SK-N-MC (cell line): Measurements from ENCODE around the gene GRAMD1C.
"Not testable (repeated sequence)": the region's sequence is repeated elsewhere in the genome, so short reads cannot be mapped to it uniquely, and the experiment has no call there.

Source experiments
- DNase-seq: peaks from one replicate; pipeline ENCODE4 v3.0.0-alpha.2; 2011; ENCODE audit warnings: low read depth, low spot score
- H3K27ac ChIP-seq: fragments of 200-600 bp; sonication (generic); 2 replicates; pipeline ENCODE4 v1.5.1; 2016; ENCODE audit warnings: mixed run types
- H3K36me3 ChIP-seq: fragments of 200-600 bp; sonication (generic); 2 replicates; pipeline ENCODE4 v1.6.1; 2017; ENCODE audit warnings: antibody characterized with exemption, low read length, mixed read lengths; ENCODE audit not compliant: insufficient read depth
- H3K4me3 ChIP-seq: fragments of 200-600 bp; sonication (generic); 2 replicates; pipeline ENCODE4 v1.5.1; 2016
- H3K9ac ChIP-seq: fragments of 200-600 bp; sonication (generic); 2 replicates; pipeline ENCODE4 v1.8.0; 2017; ENCODE audit warnings: mixed run types, mixed read lengths; ENCODE audit not compliant: insufficient read length
- H3K9me3 ChIP-seq: fragments of 200-600 bp; sonication (generic); 2 replicates; pipeline ENCODE4 v1.6.1; 2017; ENCODE audit warnings: low read depth, mild to moderate bottlenecking, antibody characterized with exemption, low read length, moderate library complexity, mixed read lengths
- EZH2 ChIP-seq: fragments of 200-600 bp; sonication (generic); IDR thresholded peaks from one replicate; pipeline ENCODE4 v1.6.1; 2017; ENCODE audit warnings: antibody characterized with exemption
- FOXP2 ChIP-seq: optimal IDR thresholded peaks from 2 replicates; pipeline ENCODE3; 2011; ENCODE audit warnings: mild to moderate bottlenecking, moderate library complexity; ENCODE audit not compliant: insufficient read depth; ENCODE audit errors: extremely low read length, control extremely low read depth
- POLR2AphosphoS5 ChIP-seq: IDR thresholded peaks from 2 replicates; pipeline ENCODE4 v1.6.1; 2012; ENCODE audit warnings: mild to moderate bottlenecking, low read depth, low read length, borderline replicate concordance

The GRAMD1C gene

DNA sequence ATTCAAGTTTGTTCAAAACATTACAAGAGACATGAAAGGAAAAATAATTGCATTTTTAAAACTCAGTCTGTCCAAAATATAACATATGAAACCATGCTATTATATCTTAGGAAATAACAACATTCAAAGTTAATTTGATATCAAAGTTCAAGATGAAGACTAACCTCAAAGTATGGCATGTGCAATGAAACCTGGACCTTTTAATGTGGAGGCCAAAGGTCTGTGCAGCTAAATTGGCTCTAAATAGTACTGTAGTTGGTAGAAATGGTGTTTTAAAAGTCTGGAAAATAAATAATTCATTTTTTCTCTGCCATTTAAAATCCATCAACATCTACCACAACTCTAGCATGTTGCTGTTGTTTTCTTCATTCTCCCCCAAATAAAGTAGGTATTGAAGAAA is 8.7 kb downstream of the GRAMD1C start:
- Histone ChIP-seq H3K9ac (no peak overlapping the region), H3K4me3 (no peak overlapping the region), H3K9me3 (no peaks in the 10 kb centered on the region), H3K36me3 (no peaks in the 10 kb centered on the region), H3K27ac (no peak overlapping the region)
- TF ChIP-seq FOXP2 = no peak
- no peak for TF ChIP-seq POLR2AphosphoS5
- no peak for TF ChIP-seq EZH2
- no peak for DNase-seq

DNA sequence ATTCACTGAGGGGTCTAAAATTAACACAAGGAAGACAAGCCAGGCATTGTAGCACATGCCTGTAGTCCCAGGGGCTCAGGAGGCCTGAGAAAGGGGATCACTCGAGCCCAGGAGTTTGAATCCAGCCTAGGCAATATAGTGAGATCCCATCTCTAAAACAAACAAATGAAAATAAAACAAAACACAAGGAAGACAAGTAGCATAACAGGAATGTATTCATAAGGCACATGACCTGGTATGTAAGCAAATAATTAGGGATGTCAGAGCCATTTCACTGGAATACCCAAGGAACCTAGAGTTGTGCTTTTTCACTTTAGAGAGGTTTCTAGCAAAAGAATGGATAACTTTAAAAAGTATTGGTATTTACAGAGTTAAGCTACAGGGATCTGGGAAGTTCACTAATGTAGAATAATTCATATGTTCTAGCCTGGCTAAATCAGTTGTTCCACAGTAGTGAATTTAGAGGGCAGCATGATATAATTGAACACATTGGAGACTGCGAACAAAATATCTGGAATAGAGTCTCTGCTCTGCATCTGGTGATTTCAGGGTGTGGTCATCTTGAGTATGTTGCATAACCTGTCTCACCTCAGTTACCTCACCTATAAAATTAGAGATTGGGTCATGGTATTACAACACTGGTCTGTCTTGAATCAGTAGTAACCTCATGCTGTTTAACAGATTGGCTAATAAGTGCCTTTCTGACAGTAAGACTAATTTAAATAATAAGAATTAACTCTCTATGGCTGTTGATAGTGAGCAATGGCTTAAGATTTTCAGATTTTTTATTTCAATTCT is 9.3 kb downstream of the GRAMD1C start:
- TF ChIP-seq EZH2 (no peak), POLR2AphosphoS5 (no peak), FOXP2 (no peak)
- Histone ChIP-seq H3K9me3 (no peaks in the 10 kb centered on the region), H3K27ac (no peak overlapping the region), H3K9ac (no peak overlapping the region), H3K36me3 (no peaks in the 10 kb centered on the region), H3K4me3 (no peak overlapping the region)
- DNase-seq = no peak

DNA sequence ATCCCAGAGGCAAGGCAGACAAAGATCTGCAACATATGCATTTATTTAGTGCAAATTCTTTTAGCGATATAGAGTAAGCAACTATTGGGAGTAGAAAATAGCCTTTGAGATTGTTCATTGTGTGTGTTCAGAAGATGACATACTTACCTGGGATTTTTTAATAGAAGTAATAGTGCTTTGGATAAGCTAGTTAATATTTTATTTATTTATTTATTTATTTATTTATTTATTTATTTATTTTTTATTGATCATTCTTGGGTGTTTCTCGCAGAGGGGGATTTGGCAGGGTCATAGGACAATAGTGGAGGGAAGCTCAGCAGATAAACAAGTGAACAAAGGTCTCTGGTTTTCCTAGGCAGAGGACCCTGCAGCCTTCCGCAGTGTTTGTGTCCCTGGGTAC is 10.5 kb downstream of the GRAMD1C start:
- not testable (repeated sequence) for H3K36me3 ChIP-seq, H3K4me3 ChIP-seq, H3K27ac ChIP-seq, H3K9ac ChIP-seq, DNase-seq, H3K9me3 ChIP-seq

DNA sequence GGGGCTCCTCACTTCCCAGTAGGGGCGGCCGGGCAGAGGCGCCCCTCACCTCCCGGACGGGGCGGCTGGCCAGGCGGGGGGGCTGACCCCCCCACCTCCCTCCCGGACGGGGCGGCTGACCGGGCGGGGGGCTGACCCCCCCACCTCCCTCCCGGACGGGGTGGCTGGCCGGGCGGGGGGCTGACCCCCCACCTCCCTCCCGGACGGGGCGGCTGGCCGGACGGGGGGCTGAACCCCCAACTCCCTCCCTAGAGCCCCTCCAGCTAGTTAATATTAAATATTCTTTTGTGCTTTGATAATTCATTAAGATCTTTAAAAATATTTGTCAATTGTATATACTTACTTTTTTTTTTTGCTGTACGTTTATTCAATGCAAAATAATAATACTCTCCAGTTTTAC is 11.3 kb downstream of the GRAMD1C start:
- H3K9ac ChIP-seq, H3K36me3 ChIP-seq, H3K27ac ChIP-seq, DNase-seq, H3K9me3 ChIP-seq, H3K4me3 ChIP-seq: not testable (repeated sequence)

DNA sequence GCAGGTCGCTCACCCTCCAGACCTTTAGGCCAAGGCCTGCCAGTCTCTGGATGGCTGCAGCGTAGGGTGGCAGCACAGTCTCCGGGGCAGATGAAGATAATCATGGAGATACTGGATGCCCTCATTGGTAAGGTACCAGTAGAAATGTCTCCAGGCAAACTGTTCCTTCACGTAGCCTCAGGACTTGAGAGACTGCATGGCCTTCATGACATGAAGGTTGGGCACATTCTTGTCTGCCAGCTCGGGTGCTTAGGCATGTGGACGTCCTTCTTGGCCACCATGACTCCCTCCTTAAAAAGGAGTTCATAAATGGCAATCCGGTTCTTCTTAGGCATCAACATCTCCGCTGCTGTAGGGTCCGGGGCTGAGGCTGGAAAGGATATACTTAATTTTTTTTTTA is 11.8 kb downstream of the GRAMD1C start:
- H3K36me3 ChIP-seq, H3K9ac ChIP-seq, H3K27ac ChIP-seq, DNase-seq, H3K4me3 ChIP-seq, H3K9me3 ChIP-seq: not testable (repeated sequence)

DNA sequence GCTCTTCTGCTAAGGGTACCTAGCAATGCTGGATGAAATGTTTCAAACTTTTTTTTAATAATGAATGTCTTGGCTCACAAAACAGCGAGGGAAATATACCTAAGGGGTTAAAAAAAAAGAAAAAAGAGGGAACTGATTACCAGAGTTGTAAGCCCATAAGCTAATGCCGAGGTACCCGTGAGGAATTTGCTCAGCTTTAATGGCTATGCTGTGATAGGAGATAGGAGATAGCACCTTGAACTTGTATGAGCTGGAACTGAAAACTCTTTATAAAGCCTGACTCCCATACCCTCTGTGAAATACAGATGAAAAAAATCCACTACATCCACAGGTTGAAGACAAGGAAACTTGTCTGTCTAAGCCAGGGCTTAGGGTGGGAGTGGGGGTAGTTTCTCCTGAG is 13.9 kb downstream of the GRAMD1C start:
- Histone ChIP-seq H3K27ac (no peak overlapping the region), H3K9ac (no peak overlapping the region), H3K9me3 (no peaks in the 10 kb centered on the region), H3K36me3 (no peaks in the 10 kb centered on the region), H3K4me3 (no peak overlapping the region)
- TF ChIP-seq FOXP2 (no peak), POLR2AphosphoS5 (no peak), EZH2 (no peak)
- DNase-seq = no peak

DNA sequence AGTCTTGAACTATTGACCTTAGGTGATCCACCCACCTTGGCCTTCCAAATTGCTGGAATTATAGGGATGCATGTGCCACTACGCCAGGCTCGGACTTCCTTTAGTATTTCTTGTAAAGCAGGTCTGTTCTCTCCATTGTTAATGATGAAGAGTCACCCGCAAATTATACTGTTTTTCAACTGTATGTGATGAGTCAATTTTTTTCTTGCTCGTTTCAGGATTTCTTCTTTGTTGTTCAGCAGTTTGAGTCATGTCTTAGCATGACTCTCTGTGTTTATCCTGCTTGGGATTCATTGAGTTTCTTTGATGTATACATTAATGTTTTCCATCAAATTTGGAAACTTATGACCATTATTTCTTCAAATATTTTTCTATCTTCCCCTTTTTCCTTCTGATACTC is 28.9 kb downstream of the GRAMD1C start:
- TF ChIP-seq POLR2AphosphoS5 (no peak), EZH2 (no peak), FOXP2 (no peak)
- no peak for DNase-seq
- Histone ChIP-seq H3K36me3 (no peaks in the 10 kb centered on the region), H3K9ac (no peak overlapping the region), H3K4me3 (no peak overlapping the region), H3K27ac (no peak overlapping the region), H3K9me3 (no peaks in the 10 kb centered on the region)

DNA sequence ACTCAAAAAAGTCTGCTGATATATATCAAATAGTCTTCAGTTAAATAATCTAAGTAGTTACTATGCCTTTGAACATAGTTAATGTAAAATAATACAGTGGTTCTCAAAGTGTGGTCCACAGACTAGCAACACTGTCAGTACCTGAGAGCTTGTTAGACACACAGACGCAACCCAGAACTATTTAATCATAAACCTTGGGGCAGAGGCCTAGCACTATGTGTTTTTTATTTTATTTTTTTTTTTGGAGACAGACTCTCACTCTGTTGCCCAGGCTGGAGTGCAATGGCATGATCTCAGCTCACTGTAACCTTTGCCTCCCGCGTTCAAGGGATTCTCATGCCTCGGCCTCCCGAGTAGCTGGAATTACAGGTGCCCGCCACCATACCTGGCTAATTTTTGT is 34.7 kb downstream of the GRAMD1C start:
- H3K9me3 ChIP-seq = no peaks in the 10 kb centered on the region
- no peak overlapping the region for H3K9ac ChIP-seq
- no peak overlapping the region for H3K27ac ChIP-seq
- TF ChIP-seq FOXP2 (no peak), POLR2AphosphoS5 (no peak), EZH2 (no peak)
- DNase-seq = no peak
- H3K4me3 ChIP-seq = no peak overlapping the region
- H3K36me3 ChIP-seq = no peaks in the 10 kb centered on the region

DNA sequence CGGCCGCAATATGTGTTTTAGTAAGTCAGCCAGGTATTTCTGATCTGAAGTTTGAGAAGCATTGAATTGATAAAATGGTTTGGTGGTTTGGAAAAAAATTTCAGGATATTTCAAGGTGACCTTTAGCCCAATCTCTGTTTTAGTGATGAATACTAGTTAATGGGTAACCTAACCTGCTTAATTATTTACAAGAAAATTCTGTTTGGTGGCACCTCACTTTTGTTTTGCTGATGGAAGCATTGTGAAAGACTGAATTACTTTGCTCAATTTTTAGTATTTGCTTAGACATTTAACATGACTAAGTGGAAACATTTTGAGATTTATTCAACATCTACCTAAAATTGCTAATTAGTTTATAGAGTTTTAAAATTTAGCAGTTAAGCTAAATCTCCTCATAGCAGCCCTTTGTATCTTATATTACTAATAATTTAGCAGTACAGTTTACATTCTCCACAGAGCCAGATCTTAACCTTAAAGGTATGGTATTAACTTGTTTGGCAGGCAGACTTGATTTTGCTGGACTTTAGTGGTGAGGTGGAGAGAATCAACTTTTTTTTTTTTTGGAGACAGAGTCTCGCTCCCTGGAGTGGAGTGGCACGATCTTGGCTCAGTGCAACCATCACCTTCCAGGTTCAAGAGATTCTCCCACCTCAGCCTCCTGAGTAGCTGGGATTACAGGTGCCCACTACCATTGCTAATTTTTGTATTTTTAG is 35.4 kb downstream of the GRAMD1C start:
- no peak for DNase-seq
- H3K9ac ChIP-seq = no peak overlapping the region
- no peaks in the 10 kb centered on the region for H3K36me3 ChIP-seq
- H3K27ac ChIP-seq = no peak overlapping the region
- no peak for TF ChIP-seq FOXP2
- no peak for TF ChIP-seq EZH2
- TF ChIP-seq POLR2AphosphoS5 = no peak
- H3K9me3 ChIP-seq = no peaks in the 10 kb centered on the region
- H3K4me3 ChIP-seq = no peak overlapping the region
